ENCODE results near the gene FBXO36.
A peak's percentile ranks its signal among the peaks of the same experiment; 100 is the strongest.
"Not testable (repeated sequence)": the region's sequence is repeated elsewhere in the genome, so short reads cannot be mapped to it uniquely, and the experiment has no call there.

Gene FBXO36

DNA sequence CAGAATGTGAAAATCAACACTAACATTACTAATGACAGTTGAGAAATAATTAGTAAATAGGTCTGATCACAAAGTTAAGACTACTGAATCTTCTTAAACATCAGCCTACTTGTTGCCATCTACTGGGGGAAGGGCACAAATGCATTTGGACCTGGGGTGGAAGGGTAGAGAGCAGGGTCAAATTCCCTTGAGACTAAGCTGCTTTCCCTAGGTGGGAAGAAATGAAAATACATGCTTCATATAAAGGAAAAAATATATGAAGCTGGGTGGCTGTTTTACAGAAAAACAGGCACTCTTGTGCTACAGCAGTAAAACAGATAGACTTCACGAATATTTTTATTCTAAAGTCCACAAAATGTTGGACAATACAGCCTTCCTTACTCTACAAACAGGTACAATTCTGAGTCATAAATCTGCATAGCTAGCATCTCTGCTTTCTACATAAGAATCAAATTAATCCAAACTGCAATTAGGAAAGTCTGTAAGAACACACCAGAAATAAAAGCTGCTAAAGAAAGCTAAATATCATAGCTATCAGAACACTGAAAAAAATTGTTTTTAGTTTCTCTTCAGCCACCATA is 11.4 kb upstream of the FBXO36 start:
- H3K4me1 ChIP-seq (ENCODE audit: control insufficient read depth, insufficient read depth, low read length), result peaks cover 17% of the 10 kb centered on the region
- no peak overlapping the region for H3K4me3 ChIP-seq (ENCODE audit: low read depth, low read length)
- H3K27ac ChIP-seq (ENCODE audit: low read depth, low read length), result no peak overlapping the region
- no peak overlapping the region for H3K9ac ChIP-seq (ENCODE audit: low read length)
- H3K9me3 ChIP-seq (ENCODE audit: control insufficient read depth, insufficient read depth, low read depth, low read length), result no peaks in the 10 kb centered on the region
- peaks cover 8% of the 10 kb centered on the region; the same call in 1 of the 2 replicates for H3K36me3 ChIP-seq (ENCODE audit: control insufficient read depth, insufficient read depth, low read length)
- H3K27me3 ChIP-seq (ENCODE audit: control insufficient read depth, insufficient read depth, low read length), result no peaks in the 10 kb centered on the region

DNA sequence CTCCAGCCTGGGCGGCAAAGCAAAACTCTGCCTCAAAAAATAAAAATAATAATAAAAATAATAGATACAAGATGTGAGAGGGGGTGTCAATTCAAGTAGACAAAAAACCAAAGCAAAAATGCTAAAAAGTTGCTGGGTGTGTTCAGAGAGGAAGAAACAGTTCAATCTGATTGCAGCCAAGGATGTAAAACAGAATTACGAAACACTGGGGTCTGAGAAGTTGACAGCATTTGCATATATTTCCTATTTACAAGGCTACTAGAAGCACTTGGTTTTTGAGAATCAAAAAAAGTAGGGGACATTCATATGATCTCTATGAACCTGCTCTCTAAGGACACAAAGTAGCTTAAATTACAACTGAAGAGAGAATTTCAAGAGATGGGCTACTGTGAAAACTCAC is 8.1 kb upstream of the FBXO36 start:
- no peak overlapping the region for H3K4me3 ChIP-seq (ENCODE audit: low read depth, low read length)
- H3K9me3 ChIP-seq (ENCODE audit: control insufficient read depth, insufficient read depth, low read depth, low read length), result no peaks in the 10 kb centered on the region
- H3K9ac ChIP-seq (ENCODE audit: low read length), result no peak overlapping the region
- H3K36me3 ChIP-seq (ENCODE audit: control insufficient read depth, insufficient read depth, low read length), result peaks cover 16% of the 10 kb centered on the region
- no peaks in the 10 kb centered on the region for H3K27me3 ChIP-seq (ENCODE audit: control insufficient read depth, insufficient read depth, low read length)
- H3K4me1 ChIP-seq (ENCODE audit: control insufficient read depth, insufficient read depth, low read length), result peaks cover 17% of the 10 kb centered on the region
- no peak overlapping the region for H3K27ac ChIP-seq (ENCODE audit: low read depth, low read length)

DNA sequence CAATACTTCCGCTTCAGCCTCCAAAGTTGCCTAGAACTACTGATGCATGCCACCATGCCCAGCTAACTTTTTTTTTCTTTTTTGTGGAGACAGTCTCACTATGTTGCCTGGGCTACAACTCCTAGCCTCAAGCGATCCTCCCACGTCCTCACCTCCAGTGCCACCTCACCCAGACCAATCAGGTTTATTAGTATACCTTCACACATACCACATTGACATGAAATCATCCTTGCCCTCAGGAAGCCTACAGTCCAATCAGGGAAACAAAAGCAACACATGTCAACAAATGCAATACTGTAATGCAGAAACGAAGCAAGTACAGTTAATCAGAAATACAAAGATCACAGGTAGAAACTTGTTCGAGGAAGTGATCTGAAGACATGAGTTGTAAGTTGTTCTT is 4.5 kb upstream of the FBXO36 start:
- no peaks in the 10 kb centered on the region for H3K9me3 ChIP-seq (ENCODE audit: control insufficient read depth, insufficient read depth, low read depth, low read length)
- H3K4me3 ChIP-seq (ENCODE audit: low read depth, low read length), result no peak overlapping the region
- no peaks in the 10 kb centered on the region for H3K27me3 ChIP-seq (ENCODE audit: control insufficient read depth, insufficient read depth, low read length)
- no peak overlapping the region for H3K9ac ChIP-seq (ENCODE audit: low read length)
- H3K27ac ChIP-seq (ENCODE audit: low read depth, low read length), result no peak overlapping the region
- peaks cover 16% of the 10 kb centered on the region for H3K36me3 ChIP-seq (ENCODE audit: control insufficient read depth, insufficient read depth, low read length)
- peaks cover 5% of the 10 kb centered on the region; the same call in 1 of the 2 replicates for H3K4me1 ChIP-seq (ENCODE audit: control insufficient read depth, insufficient read depth, low read length)

DNA sequence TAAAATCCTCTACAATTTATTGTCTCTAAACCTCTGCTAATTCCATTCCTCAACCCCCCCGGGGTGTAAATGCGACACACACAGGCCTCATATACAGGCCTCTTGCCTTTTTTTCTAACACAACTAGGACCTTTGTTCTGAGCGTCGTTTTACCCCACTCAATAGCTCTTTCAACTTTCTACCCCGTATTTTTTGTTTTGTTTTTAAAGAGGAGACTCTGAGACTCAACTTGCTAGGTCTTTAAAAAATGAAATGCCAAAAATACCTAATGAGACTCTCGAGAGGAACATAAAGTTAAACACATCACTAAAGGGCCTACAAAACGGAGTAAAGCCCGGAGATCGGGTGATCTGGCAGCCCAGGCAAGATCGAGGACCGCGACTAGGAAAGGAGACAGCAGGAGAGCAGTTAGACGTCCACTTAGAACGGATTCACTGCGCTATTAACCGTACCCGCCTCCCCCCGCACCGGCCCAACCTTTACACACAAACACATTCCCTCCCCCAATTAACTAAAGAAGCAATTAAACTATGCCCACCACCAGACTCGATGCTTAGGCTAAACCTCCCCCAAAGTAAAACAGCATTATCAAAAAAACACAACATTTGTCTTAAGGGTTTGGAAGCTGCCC is 2.2 kb upstream of the FBXO36 start:
- H3K4me3 ChIP-seq (ENCODE audit: low read depth, low read length), result peak overlapping the region; percentile 96
- H3K27me3 ChIP-seq (ENCODE audit: control insufficient read depth, insufficient read depth, low read length), result no peaks in the 10 kb centered on the region
- peaks cover 5% of the 10 kb centered on the region; the same call in 1 of the 2 replicates for H3K4me1 ChIP-seq (ENCODE audit: control insufficient read depth, insufficient read depth, low read length)
- H3K9me3 ChIP-seq (ENCODE audit: control insufficient read depth, insufficient read depth, low read depth, low read length), result no peaks in the 10 kb centered on the region
- H3K36me3 ChIP-seq (ENCODE audit: control insufficient read depth, insufficient read depth, low read length), result peaks cover 12% of the 10 kb centered on the region
- peak overlapping the region; percentile 63; the same call in 1 of the 2 replicates for H3K27ac ChIP-seq (ENCODE audit: low read depth, low read length)
- H3K9ac ChIP-seq (ENCODE audit: low read length), result peak overlapping the region; percentile 73

DNA sequence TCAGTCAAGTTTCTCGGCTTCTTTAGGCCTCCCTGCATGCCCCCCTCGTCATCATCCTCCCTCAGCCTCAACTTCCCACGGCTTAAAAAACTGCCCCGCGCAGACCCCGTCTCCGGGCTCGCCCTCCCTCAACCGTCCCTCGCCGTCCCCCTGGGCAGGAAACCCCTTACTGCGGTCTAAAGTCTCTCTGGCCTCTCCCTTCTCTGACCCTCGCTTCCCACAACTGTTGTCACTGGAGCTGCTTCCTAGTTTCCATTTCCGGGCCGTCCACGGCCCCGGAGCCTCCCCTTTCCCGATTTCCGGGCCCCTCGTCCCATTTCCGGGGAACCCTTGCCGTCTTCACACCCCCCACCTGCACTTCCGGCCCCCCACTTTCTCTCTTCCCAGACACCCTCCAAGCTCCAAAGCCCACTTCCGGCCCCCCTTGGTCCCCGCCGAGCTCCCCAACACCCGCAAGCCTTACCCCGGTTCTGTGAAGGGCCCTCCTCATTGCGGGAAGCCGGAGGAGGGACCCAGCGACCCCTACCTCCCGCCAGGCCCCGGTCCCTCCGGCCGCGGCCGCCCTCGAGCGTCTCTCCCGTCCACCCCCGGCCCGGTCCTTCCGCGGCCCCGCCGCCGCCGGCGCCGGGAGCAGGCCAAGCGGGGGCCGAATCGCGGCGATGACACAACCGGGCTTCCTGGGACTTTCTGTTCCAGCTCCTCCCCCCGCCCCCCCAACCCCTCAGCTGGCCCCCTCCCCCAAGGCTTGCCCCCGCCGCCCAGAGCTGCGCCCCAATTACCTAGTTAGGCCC is 1.0 kb upstream of the FBXO36 start:
- Histone ChIP-seq H3K36me3 (ENCODE audit: control insufficient read depth, insufficient read depth, low read length) (peaks cover 12% of the 10 kb centered on the region), H3K9me3 (ENCODE audit: control insufficient read depth, insufficient read depth, low read depth, low read length) (no peaks in the 10 kb centered on the region), H3K27ac (ENCODE audit: low read depth, low read length) (peak overlapping the region; percentile 94; the same call in 1 of the 2 replicates), H3K4me3 (ENCODE audit: low read depth, low read length) (peak overlapping the region; percentile 96), H3K9ac (ENCODE audit: low read length) (peak overlapping the region; percentile 84), H3K27me3 (ENCODE audit: control insufficient read depth, insufficient read depth, low read length) (no peaks in the 10 kb centered on the region), H3K4me1 (ENCODE audit: control insufficient read depth, insufficient read depth, low read length) (peaks cover 5% of the 10 kb centered on the region; the same call in 1 of the 2 replicates)

DNA sequence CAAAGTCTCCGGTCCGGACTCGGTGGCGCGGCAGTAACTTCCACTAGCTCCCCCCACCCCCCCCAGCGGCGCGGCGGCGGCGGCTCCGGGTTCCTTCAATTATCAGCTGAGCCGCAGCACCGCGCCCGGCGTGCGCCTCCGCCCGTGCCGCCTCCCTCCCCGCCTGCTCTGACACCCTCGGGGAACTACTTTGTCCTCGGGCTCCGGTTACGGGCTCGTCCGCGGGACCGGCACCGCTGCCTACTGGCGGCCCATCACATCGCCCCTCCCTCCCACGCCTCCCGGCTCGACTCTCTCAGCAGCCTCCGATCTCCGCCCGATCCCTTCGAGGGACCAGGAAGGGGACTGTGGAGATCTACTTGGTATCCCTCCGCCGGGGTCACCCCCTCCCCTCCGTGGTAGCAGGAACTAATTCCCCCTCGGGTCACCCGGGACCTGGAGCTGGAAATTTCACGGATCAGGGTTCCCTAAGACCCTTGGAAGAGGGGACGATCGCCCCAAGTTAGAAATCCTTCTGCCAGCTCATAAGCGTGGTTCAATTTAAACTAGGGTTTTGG is 333 bp upstream of the FBXO36 start, which contains the start of gene TRIP12:
TRIP12 (minus strand) TSS at position 118 of the 557 bp plus-strand sequence. CDS start 41,930 bp downstream, outside the sequence.
- peak within 1 kb of the TSS; percentile 85 for H3K9ac ChIP-seq (ENCODE audit: low read length)
- peaks cover 5% of the 10 kb centered on the region; the same call in 1 of the 2 replicates for H3K4me1 ChIP-seq (ENCODE audit: control insufficient read depth, insufficient read depth, low read length)
- no peaks in the 10 kb centered on the region for H3K27me3 ChIP-seq (ENCODE audit: control insufficient read depth, insufficient read depth, low read length)
- peak within 1 kb of the TSS; percentile 96 for H3K4me3 ChIP-seq (ENCODE audit: low read depth, low read length)
- no peaks in the 10 kb centered on the region for H3K9me3 ChIP-seq (ENCODE audit: control insufficient read depth, insufficient read depth, low read depth, low read length)
- H3K27ac ChIP-seq (ENCODE audit: low read depth, low read length), result peak within 1 kb of the TSS; percentile 94
- H3K36me3 ChIP-seq (ENCODE audit: control insufficient read depth, insufficient read depth, low read length), result peaks cover 12% of the 10 kb centered on the region

DNA sequence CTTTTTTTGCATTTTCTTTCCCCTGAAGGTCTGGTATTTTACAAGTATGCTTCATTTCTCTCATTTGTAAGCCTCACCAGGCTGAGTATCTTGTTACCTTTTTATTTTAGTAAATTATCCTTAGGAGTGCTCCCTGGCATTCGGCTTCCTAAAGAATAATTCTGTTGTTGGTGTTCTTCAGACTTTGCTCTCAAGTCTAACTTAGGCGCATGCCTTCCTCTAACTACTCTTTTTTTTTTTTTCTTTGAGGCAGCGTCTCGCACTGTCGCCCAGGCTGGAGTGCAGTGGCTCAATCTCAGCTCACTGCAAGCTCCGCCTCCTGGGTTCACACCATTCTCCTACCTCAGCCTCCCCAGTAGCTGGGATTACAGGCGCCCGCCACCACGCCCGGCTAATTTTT is 2.2 kb downstream of the FBXO36 start:
- H3K36me3 ChIP-seq (ENCODE audit: control insufficient read depth, insufficient read depth, low read length); H3K9me3 ChIP-seq (ENCODE audit: control insufficient read depth, insufficient read depth, low read depth, low read length); H3K9ac ChIP-seq (ENCODE audit: low read length); H3K4me1 ChIP-seq (ENCODE audit: control insufficient read depth, insufficient read depth, low read length); H3K27me3 ChIP-seq (ENCODE audit: control insufficient read depth, insufficient read depth, low read length); H3K4me3 ChIP-seq (ENCODE audit: low read depth, low read length); H3K27ac ChIP-seq (ENCODE audit: low read depth, low read length): not testable (repeated sequence)

DNA sequence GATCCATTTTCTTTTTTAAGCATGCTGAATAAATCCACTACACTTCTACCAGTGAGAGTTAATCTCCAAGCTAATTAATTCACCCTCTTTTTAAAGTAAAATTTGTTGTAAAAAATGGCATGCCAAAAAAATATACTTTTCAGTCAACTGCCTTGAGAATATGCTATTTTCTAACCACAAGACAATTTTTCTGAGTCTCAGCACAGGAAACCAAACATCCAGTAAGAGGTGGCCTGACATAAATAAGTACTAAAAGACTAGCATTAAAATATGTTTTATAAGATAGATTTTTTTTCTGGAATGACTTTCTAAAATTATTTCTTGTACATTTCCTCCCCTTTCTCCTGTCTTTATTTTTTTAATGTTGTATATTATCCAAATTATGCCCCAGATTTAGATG is 2.9 kb downstream of the FBXO36 start:
- Histone ChIP-seq H3K9ac (ENCODE audit: low read length) (no peak overlapping the region), H3K4me3 (ENCODE audit: low read depth, low read length) (no peak overlapping the region), H3K36me3 (ENCODE audit: control insufficient read depth, insufficient read depth, low read length) (no peaks in the 10 kb centered on the region), H3K27me3 (ENCODE audit: control insufficient read depth, insufficient read depth, low read length) (no peaks in the 10 kb centered on the region), H3K4me1 (ENCODE audit: control insufficient read depth, insufficient read depth, low read length) (no peaks in the 10 kb centered on the region), H3K9me3 (ENCODE audit: control insufficient read depth, insufficient read depth, low read depth, low read length) (no peaks in the 10 kb centered on the region), H3K27ac (ENCODE audit: low read depth, low read length) (no peak overlapping the region)

DNA sequence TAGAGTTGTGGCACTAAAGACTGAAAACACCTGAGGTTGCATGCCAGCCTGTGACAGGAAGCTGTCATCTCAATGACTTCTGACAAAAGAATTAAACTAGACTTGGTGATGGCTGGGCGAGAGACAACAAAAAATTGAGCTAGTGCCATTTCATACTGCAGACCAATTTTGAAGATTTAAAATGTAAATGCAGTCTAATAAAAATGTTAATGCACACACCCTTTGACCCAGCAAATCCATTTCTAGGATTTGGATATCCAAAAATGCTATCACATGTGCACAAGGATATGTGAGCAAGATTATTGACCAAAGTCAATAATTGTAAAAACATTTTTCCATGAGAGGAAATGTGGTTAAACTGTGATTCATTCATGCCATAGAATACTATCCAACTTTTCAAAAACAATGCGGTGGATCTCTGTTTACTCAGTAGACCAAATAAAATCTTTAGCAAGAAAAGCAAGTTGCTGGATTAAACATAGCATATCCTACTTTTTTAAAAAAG is 5.6 kb downstream of the FBXO36 start:
- Histone ChIP-seq H3K4me3 (ENCODE audit: low read depth, low read length) (no peak overlapping the region), H3K9ac (ENCODE audit: low read length) (no peak overlapping the region), H3K36me3 (ENCODE audit: control insufficient read depth, insufficient read depth, low read length) (no peaks in the 10 kb centered on the region), H3K9me3 (ENCODE audit: control insufficient read depth, insufficient read depth, low read depth, low read length) (no peaks in the 10 kb centered on the region), H3K4me1 (ENCODE audit: control insufficient read depth, insufficient read depth, low read length) (peaks cover 5% of the 10 kb centered on the region; the same call in 1 of the 2 replicates), H3K27me3 (ENCODE audit: control insufficient read depth, insufficient read depth, low read length) (no peaks in the 10 kb centered on the region), H3K27ac (ENCODE audit: low read depth, low read length) (no peak overlapping the region)

DNA sequence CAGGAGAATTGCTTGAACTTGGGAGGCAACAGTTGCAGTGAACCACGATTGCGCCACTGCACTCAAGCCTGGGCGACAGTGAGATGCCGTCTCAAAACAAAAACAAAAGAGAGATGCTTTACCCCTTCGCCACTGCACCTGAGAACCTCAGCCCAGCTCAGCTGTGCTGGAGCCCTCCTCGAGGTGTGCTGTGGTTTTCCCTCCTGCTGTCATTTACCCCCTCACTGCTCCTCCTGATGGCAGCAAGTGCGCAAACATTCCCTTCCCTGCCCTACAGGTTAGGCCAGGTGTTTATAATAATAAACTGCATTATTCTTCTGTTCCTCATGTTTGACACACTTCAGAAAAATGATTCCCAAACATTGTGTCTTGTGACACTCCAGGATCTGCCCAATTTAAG is 8.4 kb downstream of the FBXO36 start:
- Histone ChIP-seq H3K9me3 (ENCODE audit: control insufficient read depth, insufficient read depth, low read depth, low read length) (no peaks in the 10 kb centered on the region), H3K4me1 (ENCODE audit: control insufficient read depth, insufficient read depth, low read length) (peaks cover 5% of the 10 kb centered on the region; the same call in 1 of the 2 replicates), H3K27me3 (ENCODE audit: control insufficient read depth, insufficient read depth, low read length) (no peaks in the 10 kb centered on the region), H3K36me3 (ENCODE audit: control insufficient read depth, insufficient read depth, low read length) (0 out of 2 replicates have a peak, but pooled peaks cover 3% of the 10 kb centered on the region), H3K9ac (ENCODE audit: low read length) (no peak overlapping the region), H3K4me3 (ENCODE audit: low read depth, low read length) (no peak overlapping the region), H3K27ac (ENCODE audit: low read depth, low read length) (no peak overlapping the region)
